Breast epithelium (tissue), 4 donors: Measurements from ENCODE around the gene FAM184B. TPM values are rescaled to one million over a fixed set of nuclear protein-coding genes. Genes with fewer than 3 reads are reported as not detected.

Experiments used
- DNase-seq, 2 donors: peaks; one replicate each; pipeline ENCODE4 v3.0.0-alpha.2; 2019; ENCODE audit warnings: low spot score in 2 of 2
- H3K27ac ChIP-seq, 2 donors: fragments of 200-600 bp; sonication (generic) in 1 of 2; one replicate each; pipeline ENCODE4 v1.5.1; 2016 to 2019; ENCODE audit warnings: mild to moderate bottlenecking in 1 of 2
- H3K27me3 ChIP-seq, 2 donors: fragments of 200-600 bp; sonication (generic) in 1 of 2; one replicate each; pipeline versions ENCODE4 v1.5.1 to v1.6.0; 2017 to 2019; ENCODE audit warnings: control low read depth in 1 of 2, mild to moderate bottlenecking in 1 of 2
- H3K36me3 ChIP-seq: fragments of 200-600 bp; one replicate; pipeline ENCODE4 v1.5.1; 2019
- H3K4me1 ChIP-seq, 2 donors: fragments of 200-600 bp; sonication (generic); one replicate each; pipeline ENCODE4 v1.5.1; 2016 to 2019; ENCODE audit warnings: control low read depth in 1 of 2
- H3K4me3 ChIP-seq, 3 donors: fragments of 200-600 bp; sonication (generic); 1 replicate in 2 of 3; 2 replicates in 1 of 3; pipeline ENCODE4 v1.5.1; 2016 to 2019; ENCODE audit warnings: mild to moderate bottlenecking in 3 of 3, moderate library complexity in 2 of 3
- H3K9me3 ChIP-seq, 2 donors: fragments of 200-600 bp; sonication (generic) in 1 of 2; one replicate each; pipeline ENCODE4 v1.5.1; 2016 to 2019; ENCODE audit warnings: control low read depth in 1 of 2
- POLR2A ChIP-seq: fragments of 450-650 bp; IDR thresholded peaks from one replicate; pipeline ENCODE4 v1.6.1; 2016; ENCODE audit warnings: antibody characterized with exemption, mild to moderate bottlenecking, moderate library complexity
- POLR2AphosphoS5 ChIP-seq, 3 donors: sonication (generic); formaldehyde crosslinking; IDR thresholded peaks; one replicate each; pipeline ENCODE4 v1.6.1; 2017; ENCODE audit warnings: antibody characterized with exemption in 3 of 3
- intact Hi-C: fragments of 100-400 bp; cut with DNase I; formaldehyde crosslinking; loops from one replicate; pipeline ENCODE4 v1.15.1; 2023; ENCODE audit warnings: low total_unique reads
- total RNA-seq, 3 donors: library from RNA; depleted of rRNA; stranded (reverse); fragments of >200 nt; gene quantifications; one replicate each; pipeline ENCODE4 v1.1.0, GENCODE V29; 2016
- TF ChIP-seq, protein P1 (sequence below), 3 donors: fragments of 450-650 bp; IDR thresholded peaks; one replicate each; pipeline ENCODE4 v1.5.1; 2016 to 2017; ENCODE audit warnings: antibody characterized with exemption in 3 of 3, mild to moderate bottlenecking in 3 of 3, moderate library complexity in 3 of 3

The FAM184B gene
- total RNA-seq = under 1 TPM in 2 of 3 donors, not detected in 1; 0.33 to 0.59 TPM

DNA sequence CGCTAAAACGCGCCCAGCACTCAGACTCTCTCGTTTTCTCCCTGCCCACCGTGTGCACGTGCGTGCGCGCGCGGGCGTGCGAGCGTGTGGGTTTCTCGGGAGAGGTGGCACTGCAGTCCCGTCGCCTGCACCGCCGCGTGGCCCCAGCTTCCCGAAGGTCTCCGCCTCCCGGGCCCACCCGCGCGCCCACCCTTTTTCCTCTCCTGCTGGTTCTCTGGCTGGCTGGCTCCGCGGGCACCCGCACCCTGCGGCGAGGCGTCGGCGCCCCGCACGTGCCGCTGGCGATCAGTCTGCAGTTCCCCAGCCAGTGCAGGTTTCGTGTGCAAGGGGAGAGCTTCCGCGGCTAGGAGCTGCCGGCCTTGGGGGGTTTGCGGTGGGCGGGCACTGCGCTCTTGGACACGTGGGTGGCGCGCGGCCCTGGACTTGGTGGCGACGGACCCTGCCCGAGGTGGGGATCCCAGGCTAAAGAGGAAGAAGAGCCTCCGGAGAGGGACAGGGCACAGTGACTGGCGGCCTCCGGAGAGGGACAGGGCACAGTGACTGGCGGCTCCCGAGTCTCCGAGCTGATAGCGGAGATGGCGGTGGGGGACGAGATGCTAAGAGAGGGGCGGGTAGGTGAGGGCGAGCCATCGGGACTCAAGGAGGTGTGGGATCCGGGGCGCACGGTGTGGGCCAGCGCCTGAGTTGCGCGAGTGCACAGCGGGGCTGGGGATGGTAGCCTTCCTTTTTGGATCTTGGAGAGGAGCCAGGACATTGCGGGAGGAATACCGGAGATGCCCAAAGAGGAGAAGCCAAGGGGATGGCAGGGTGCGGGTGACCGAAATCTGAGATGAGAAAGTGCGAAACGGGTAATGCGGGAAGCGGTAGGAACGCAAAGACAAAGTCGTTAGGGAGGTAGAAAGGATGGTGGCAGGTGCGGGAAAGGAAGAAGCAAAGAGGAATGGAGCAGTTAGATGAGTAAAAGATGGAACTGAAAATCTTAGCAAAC, at the start of gene FAM184B:
Gene FAM184B (minus strand): TSS at position 322 of the 988 bp plus-strand sequence. CDS start 322 bp downstream, outside the sequence.
- DNase-seq = no peak
- H3K36me3 ChIP-seq = no peaks in the 10 kb centered on the region
- peaks cover 6 to 9% of the 10 kb centered on the region in 2 donors for H3K4me1 ChIP-seq
- TF ChIP-seq POLR2A (no peak), POLR2AphosphoS5 (IDR thresholded peaks at IDR 0.05) (no peak)
- TF ChIP-seq, protein P1, sequence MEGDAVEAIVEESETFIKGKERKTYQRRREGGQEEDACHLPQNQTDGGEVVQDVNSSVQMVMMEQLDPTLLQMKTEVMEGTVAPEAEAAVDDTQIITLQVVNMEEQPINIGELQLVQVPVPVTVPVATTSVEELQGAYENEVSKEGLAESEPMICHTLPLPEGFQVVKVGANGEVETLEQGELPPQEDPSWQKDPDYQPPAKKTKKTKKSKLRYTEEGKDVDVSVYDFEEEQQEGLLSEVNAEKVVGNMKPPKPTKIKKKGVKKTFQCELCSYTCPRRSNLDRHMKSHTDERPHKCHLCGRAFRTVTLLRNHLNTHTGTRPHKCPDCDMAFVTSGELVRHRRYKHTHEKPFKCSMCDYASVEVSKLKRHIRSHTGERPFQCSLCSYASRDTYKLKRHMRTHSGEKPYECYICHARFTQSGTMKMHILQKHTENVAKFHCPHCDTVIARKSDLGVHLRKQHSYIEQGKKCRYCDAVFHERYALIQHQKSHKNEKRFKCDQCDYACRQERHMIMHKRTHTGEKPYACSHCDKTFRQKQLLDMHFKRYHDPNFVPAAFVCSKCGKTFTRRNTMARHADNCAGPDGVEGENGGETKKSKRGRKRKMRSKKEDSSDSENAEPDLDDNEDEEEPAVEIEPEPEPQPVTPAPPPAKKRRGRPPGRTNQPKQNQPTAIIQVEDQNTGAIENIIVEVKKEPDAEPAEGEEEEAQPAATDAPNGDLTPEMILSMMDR (IDR thresholded peaks at IDR 0.05) = no peak
- no peaks in the 10 kb centered on the region for H3K9me3 ChIP-seq
- H3K27me3 ChIP-seq = peaks cover 0 to 20% of the 10 kb centered on the region in 2 donors
- peak within 1 kb of the TSS; percentile 29 to 70 (median 52) for H3K4me3 ChIP-seq
- H3K27ac ChIP-seq = no peak within 1 kb of the TSS
- intact Hi-C loops = no loop called here

DNA sequence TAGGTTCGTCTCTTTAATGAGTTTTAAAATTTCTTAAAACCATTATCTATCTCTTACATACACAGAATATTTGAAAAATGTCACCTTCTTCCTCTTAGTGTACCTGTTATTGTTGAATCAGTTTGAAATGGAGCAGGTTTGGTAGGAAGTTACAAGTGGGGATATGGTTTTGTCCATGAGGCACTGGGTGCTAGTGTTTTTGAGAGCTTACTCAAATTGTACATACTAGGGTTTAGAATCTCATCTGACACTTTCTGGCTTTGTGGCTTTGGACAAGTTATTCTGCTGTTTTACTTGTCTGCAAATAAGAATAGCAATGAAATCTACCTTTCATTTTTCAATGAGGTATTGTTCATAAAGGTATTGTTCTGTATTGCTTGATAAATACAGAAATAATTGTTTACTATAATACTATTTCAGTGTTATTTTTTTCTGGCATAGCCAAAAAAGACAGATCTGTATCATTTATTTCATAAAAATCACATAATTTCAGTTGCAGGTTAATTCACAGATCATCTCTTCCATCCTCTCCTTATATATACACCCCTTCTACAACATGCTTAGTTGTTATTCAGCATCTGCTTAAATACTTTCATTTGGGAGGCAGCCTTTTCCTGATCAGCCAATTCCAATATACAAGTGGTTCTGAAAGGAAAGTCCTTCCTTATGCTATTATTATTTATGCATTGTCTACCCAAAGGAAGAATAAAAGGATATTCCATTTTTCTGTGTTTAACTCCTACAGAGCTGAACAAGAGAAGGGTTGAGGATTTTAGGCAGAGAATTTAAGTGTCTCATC, 42.6 kb upstream of the FAM184B start:
- no peaks in the 10 kb centered on the region for H3K27me3 ChIP-seq
- no peak overlapping the region for H3K27ac ChIP-seq
- TF ChIP-seq POLR2AphosphoS5 (IDR thresholded peaks at IDR 0.05) (no peak), POLR2A (no peak)
- TF ChIP-seq, protein P1 (IDR thresholded peaks at IDR 0.05) = no peak
- no peak for DNase-seq
- H3K36me3 ChIP-seq = no peaks in the 10 kb centered on the region
- no peak overlapping the region for H3K4me3 ChIP-seq
- intact Hi-C loops = no loop called here
- no peaks in the 10 kb centered on the region for H3K9me3 ChIP-seq
- H3K4me1 ChIP-seq = no peaks in the 10 kb centered on the region

DNA sequence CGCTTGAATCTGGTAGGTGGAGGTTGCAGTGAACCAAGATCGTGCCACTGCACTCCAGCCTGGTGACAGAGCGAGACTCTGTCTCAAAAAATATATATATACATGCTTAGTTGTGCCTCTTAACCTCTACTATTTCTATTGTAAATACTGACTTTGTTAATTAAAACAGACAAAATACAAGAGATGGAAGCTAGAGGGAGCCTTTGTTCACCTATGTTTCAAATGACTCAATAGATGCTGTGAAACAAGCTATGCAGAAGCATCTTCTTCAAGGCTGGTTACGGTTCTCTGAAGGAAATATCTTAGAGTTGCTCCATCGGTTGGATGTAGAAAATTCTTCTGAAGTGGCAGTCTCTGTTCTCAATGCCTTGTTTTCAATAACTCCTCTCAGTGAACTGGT, 35.6 kb upstream of the FAM184B start:
- H3K27me3 ChIP-seq = no peaks in the 10 kb centered on the region
- intact Hi-C loops = loop anchor here (10.0 kb wide), 1 partner anchor 1712 kb away; no protein-coding TSS in a partner anchor
- DNase-seq = no peak
- H3K4me3 ChIP-seq = no peak overlapping the region
- H3K27ac ChIP-seq = no peak overlapping the region
- H3K4me1 ChIP-seq = no peaks in the 10 kb centered on the region
- no peaks in the 10 kb centered on the region for H3K36me3 ChIP-seq
- no peaks in the 10 kb centered on the region for H3K9me3 ChIP-seq
- TF ChIP-seq POLR2A (no peak), POLR2AphosphoS5 (IDR thresholded peaks at IDR 0.05) (no peak)
- TF ChIP-seq, protein P1 (IDR thresholded peaks at IDR 0.05) = peak in 2 of 3 donors; percentile 39 to 53

DNA sequence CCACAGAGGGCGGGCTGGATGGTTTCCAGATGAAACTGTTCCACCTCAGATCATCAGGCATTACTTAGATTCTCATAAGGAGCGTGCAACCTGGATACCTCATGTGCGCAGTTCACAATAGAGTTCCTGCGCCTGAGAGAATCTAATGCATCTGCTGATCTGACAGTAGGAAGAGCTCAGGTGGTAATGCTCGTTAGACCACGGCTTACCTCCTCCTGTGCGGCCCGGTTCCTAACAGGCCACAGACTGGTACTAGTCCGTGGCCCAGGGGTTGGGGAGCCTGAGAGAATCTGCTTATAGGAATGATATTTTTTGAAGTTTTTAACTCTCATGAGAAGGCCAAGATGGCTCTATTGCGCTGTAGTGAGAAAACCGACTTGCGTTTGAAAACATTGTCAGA, 34.7 kb upstream of the FAM184B start:
- Histone ChIP-seq H3K27me3 (no peaks in the 10 kb centered on the region), H3K4me1 (no peaks in the 10 kb centered on the region), H3K4me3 (no peak overlapping the region), H3K27ac (no peak overlapping the region), H3K36me3 (no peaks in the 10 kb centered on the region), H3K9me3 (no peaks in the 10 kb centered on the region)
- TF ChIP-seq, protein P1 (IDR thresholded peaks at IDR 0.05) = no peak
- TF ChIP-seq POLR2A = no peak
- TF ChIP-seq POLR2AphosphoS5 (IDR thresholded peaks at IDR 0.05) = no peak
- no peak for DNase-seq
- intact Hi-C loops = loop anchor here (10.0 kb wide), 1 partner anchor 1711 kb away; no protein-coding TSS in a partner anchor
